Upper lobe of left lung (tissue), 6 donors: ENCODE results near the gene NBR1. TPM values are rescaled to one million over a fixed set of nuclear protein-coding genes. Genes with fewer than 3 reads are reported as not detected.

Source experiments
- ATAC-seq, 2 donors: fragments of 200-7000 bp; cut with Tn5 transposase; one replicate each; pipeline ENCODE4 v1.9.1; 2022; ENCODE audit warnings: mild to moderate bottlenecking in 2 of 2, moderate library complexity in 2 of 2; ENCODE audit not compliant: low FRiP score in 2 of 2
- DNase-seq, 2 donors: peaks; one replicate each; pipeline ENCODE4 v3.0.0-alpha.2; 2019 to 2020
- H3K27ac ChIP-seq, 4 donors: fragments of 200-600 bp; sonication (generic); one replicate each; pipeline ENCODE4 v1.5.1; 2016 to 2019
- H3K27me3 ChIP-seq, 4 donors: fragments of 200-600 bp; sonication (generic); one replicate each; pipeline ENCODE4 v1.5.1; 2017 to 2019
- H3K36me3 ChIP-seq, 4 donors: fragments of 200-600 bp; sonication (generic); one replicate each; pipeline ENCODE4 v1.5.1; 2016 to 2019
- H3K4me1 ChIP-seq, 4 donors: fragments of 200-600 bp; sonication (generic); one replicate each; pipeline ENCODE4 v1.5.1; 2018 to 2019
- H3K4me3 ChIP-seq, 4 donors: fragments of 200-600 bp; sonication (generic); one replicate each; pipeline ENCODE4 v1.5.1; 2017 to 2019; ENCODE audit warnings: mild to moderate bottlenecking in 2 of 4, moderate library complexity in 1 of 4
- H3K9me3 ChIP-seq, 4 donors: fragments of 200-600 bp; sonication (generic); one replicate each; pipeline ENCODE4 v1.5.1; 2018 to 2019
- CTCF ChIP-seq, 6 experiments: fragments of 450-650 bp in 4 of 6; fragments of 200-600 bp in 2 of 6; sonication (generic) in 2 of 6; IDR thresholded peaks; one replicate each; pipeline ENCODE4 v1.5.1; 2016 to 2019; ENCODE audit warnings: antibody characterized with exemption in 6 of 6
- EP300 ChIP-seq, 4 donors: sonication (generic); formaldehyde crosslinking; IDR thresholded peaks; one replicate each; pipeline ENCODE4 v1.5.1; 2017; ENCODE audit warnings: antibody characterized with exemption in 4 of 4, control low read depth in 2 of 4
- POLR2A ChIP-seq, 4 donors: fragments of 450-650 bp; IDR thresholded peaks; one replicate each; pipeline ENCODE4 v1.5.1; 2016 to 2017; ENCODE audit warnings: antibody characterized with exemption in 4 of 4, mild to moderate bottlenecking in 2 of 4
- POLR2AphosphoS5 ChIP-seq, 2 donors: sonication (generic); formaldehyde crosslinking; IDR thresholded peaks; one replicate each; pipeline ENCODE4 v1.5.1; 2017; ENCODE audit warnings: antibody characterized with exemption in 2 of 2
- WGBS, 2 donors: methylation state at CpG; one replicate each; pipeline ENCODE4 v1.1.5; 2017 to 2018; 5-methylcytosine and 5-hydroxymethylcytosine counted together
- total RNA-seq, 6 donors: library from RNA; depleted of rRNA in 4 of 6; stranded (reverse); fragments of >200 nt in 4 of 6; gene quantifications; one replicate each; pipeline versions ENCODE4 v1.1.0 to v1.2.1, GENCODE V29; 2016 to 2021
- donor health status: DM: no; HTN: no; CAD: no; lungs with moderate emphysema.
- donor health status: DM: no; HTN: yes; CAD: no; lungs with severe emphysema.

The NBR1 gene
- total RNA-seq, 6 donors from 2014 or later: 52.4 to 95.5 (median 76.5) TPM

GRCh38 chr17:43140396-43141332 is 30.4 kb upstream of the NBR1 start:
- DNase-seq: no peak
- Histone ChIP-seq H3K36me3 (peaks cover 0 to 13% (median 5%) of the 10 kb centered on the region in 4 donors), H3K4me3 (no peak overlapping the region), H3K9me3 (no peaks in the 10 kb centered on the region), H3K27me3 (no peaks in the 10 kb centered on the region), H3K27ac (no peak overlapping the region), H3K4me1 (no peaks in the 10 kb centered on the region)
- no peak for TF ChIP-seq POLR2AphosphoS5 (IDR thresholded peaks at IDR 0.05)
- TF ChIP-seq POLR2A (IDR thresholded peaks at IDR 0.05): no peak
- TF ChIP-seq EP300 (IDR thresholded peaks at IDR 0.05): no peak
- TF ChIP-seq CTCF (IDR thresholded peaks at IDR 0.05): no peak
- 74 to 78% methylated on average over 11 of the region's 11 CpGs for WGBS, 2 donors
- no peak for ATAC-seq

- TF ChIP-seq POLR2A (IDR thresholded peaks at IDR 0.05) (no peak), EP300 (IDR thresholded peaks at IDR 0.05) (no peak), CTCF (IDR thresholded peaks at IDR 0.05) (no peak), POLR2AphosphoS5 (IDR thresholded peaks at IDR 0.05) (no peak)
- WGBS, 2 donors: 95 to 97% methylated on average over 5 of the region's 5 CpGs
These were observed 28.9 kb upstream of the NBR1 start for GRCh38 chr17:43142153-43142552.

GRCh38 chr17:43143201-43143600 is 27.8 kb upstream of the NBR1 start:
- H3K27ac ChIP-seq: no peak overlapping the region
- ATAC-seq: no peak
- peaks cover 0 to 13% (median 4%) of the 10 kb centered on the region in 4 donors for H3K36me3 ChIP-seq
- 88 to 92% methylated on average over 5 of the region's 5 CpGs for WGBS, 2 donors
- no peak overlapping the region for H3K4me3 ChIP-seq
- H3K27me3 ChIP-seq: no peaks in the 10 kb centered on the region
- DNase-seq: no peak
- H3K9me3 ChIP-seq: no peaks in the 10 kb centered on the region
- no peaks in the 10 kb centered on the region for H3K4me1 ChIP-seq
- TF ChIP-seq EP300 (IDR thresholded peaks at IDR 0.05) (no peak), POLR2AphosphoS5 (IDR thresholded peaks at IDR 0.05) (no peak), CTCF (IDR thresholded peaks at IDR 0.05) (no peak), POLR2A (IDR thresholded peaks at IDR 0.05) (no peak)

More at GRCh38 chr17:43142153-43142552, 28.9 kb upstream of the NBR1 start:
- Histone ChIP-seq H3K9me3 (no peaks in the 10 kb centered on the region), H3K27ac (no peak overlapping the region), H3K4me3 (no peak overlapping the region), H3K36me3 (peaks cover 0 to 13% (median 4%) of the 10 kb centered on the region in 4 donors), H3K4me1 (no peaks in the 10 kb centered on the region), H3K27me3 (no peaks in the 10 kb centered on the region)
- no peak for ATAC-seq
- no peak for DNase-seq

GRCh38 chr17:43146649-43147048 is 24.4 kb upstream of the NBR1 start:
- peaks cover 0 to 1% (median 0%) of the 10 kb centered on the region in 4 donors for H3K4me1 ChIP-seq
- TF ChIP-seq POLR2A (IDR thresholded peaks at IDR 0.05): no peak
- no peak for TF ChIP-seq EP300 (IDR thresholded peaks at IDR 0.05)
- TF ChIP-seq POLR2AphosphoS5 (IDR thresholded peaks at IDR 0.05): no peak
- no peak for TF ChIP-seq CTCF (IDR thresholded peaks at IDR 0.05)
- no peaks in the 10 kb centered on the region for H3K9me3 ChIP-seq
- peaks cover 0 to 9% (median 4%) of the 10 kb centered on the region in 4 donors for H3K36me3 ChIP-seq
- DNase-seq (no peak), ATAC-seq (no peak)
- 94 to 95% methylated on average over 4 of the region's 4 CpGs for WGBS, 2 donors
- H3K27me3 ChIP-seq: no peaks in the 10 kb centered on the region
- no peak overlapping the region for H3K4me3 ChIP-seq
- H3K27ac ChIP-seq: no peak overlapping the region
